ENCODE measurements around the gene APEH. TPM values are rescaled to one million over a fixed set of nuclear protein-coding genes. Genes with fewer than 3 reads are reported as not detected.
"Not testable (repeated sequence)": the region's sequence is repeated elsewhere in the genome, so short reads cannot be mapped to it uniquely, and the experiment has no call there.

APEH gene
- total RNA-seq, 1 experiment from 2014 or later: 246 TPM

- TF ChIP-seq CTCF (IDR thresholded peaks at IDR 0.05 in 2 of 3, conservative IDR thresholded peaks at IDR 0.05 in 1 of 3; ENCODE audit: borderline replicate concordance in 1 of 3, insufficient read depth in 1 of 3, low read depth in 2 of 3, low read length in 2 of 3): peak in 2 of 3 experiments; percentile 35 to 37; a peak in 3 of 6 replicates
- peak; percentile 67; the same call in 1 of the 2 replicates for TF ChIP-seq SIN3A (IDR thresholded peaks at IDR 0.05; ENCODE audit: low read depth)
- TF ChIP-seq ELF1 (IDR thresholded peaks at IDR 0.05; ENCODE audit: borderline replicate concordance, low read depth): no peak; the same call in 1 of the 2 replicates
Measured at GRCh38 chr3:49689046-49689907, 15.1 kb downstream of the APEH start, which contains the start of the genes MST1 and RNF123 (continued).

GRCh38 chr3:49689908-49690624 is 15.9 kb downstream of the APEH start:
- H2AFZ ChIP-seq (ENCODE audit: low read depth, low read length, poor library complexity, severe bottlenecking); RAD21 ChIA-PET (ENCODE audit: low non-redundant PET in 1 of 2, low total read pairs in 2 of 2, uncharacterized antibody in 2 of 2, unreplicated experiment in 2 of 2); ATAC-seq; H4K20me1 ChIP-seq (ENCODE audit: insufficient read depth); BruUV-seq (replicated peaks); H3K36me3 ChIP-seq (ENCODE audit: control insufficient read depth in 1 of 2, insufficient read depth in 2 of 2, low read length in 2 of 2); DNase-seq (ENCODE audit: low read depth, low spot score); intact Hi-C loops (cut with micrococcal nuclease); H3K27me3 ChIP-seq (ENCODE audit: insufficient read depth, low read length); H3K9me3 ChIP-seq (ENCODE audit: control insufficient read depth in 1 of 2, insufficient read depth in 1 of 2, low read depth in 1 of 2, low read length in 2 of 2); POLR2A ChIA-PET; H3K9me2 ChIP-seq (ENCODE audit: insufficient read depth); CTCF ChIA-PET: not testable (repeated sequence)
- peak; percentile 46; the same call in 1 of the 2 replicates for TF ChIP-seq EGR1 (IDR thresholded peaks at IDR 0.05; ENCODE audit: low read depth)
- H3K9ac ChIP-seq (ENCODE audit: low read length): peak overlapping the region; percentile 91
- peak overlapping the region; percentile 66 for H3K27ac ChIP-seq (ENCODE audit: low read depth, low read length)
- H3K79me2 ChIP-seq (ENCODE audit: insufficient read depth, low read length): peaks cover 17% of the 10 kb centered on the region
- peak overlapping the region; percentile 89 to 97 for H3K4me3 ChIP-seq (replicated peaks in 1 of 2; ENCODE audit: low read depth in 1 of 2, low read length in 2 of 2)
- H3K4me2 ChIP-seq (ENCODE audit: low read length): peak overlapping the region; percentile 87
- H3K4me1 ChIP-seq (ENCODE audit: control insufficient read depth in 1 of 2, insufficient read depth in 2 of 2, low read length in 2 of 2): peaks cover 4 to 14% of the 10 kb centered on the region in 2 experiments; a peak in 3 of 4 replicates

GRCh38 chr3:49690856-49691255 is 16.7 kb downstream of the APEH start:
- RAD21 ChIA-PET (ENCODE audit: low non-redundant PET in 1 of 2, low total read pairs in 2 of 2, uncharacterized antibody in 2 of 2, unreplicated experiment in 2 of 2); CTCF ChIA-PET; H3K9me2 ChIP-seq (ENCODE audit: insufficient read depth); ATAC-seq; BruUV-seq (replicated peaks); intact Hi-C loops (cut with micrococcal nuclease); H3K27ac ChIP-seq (ENCODE audit: low read depth, low read length); H3K9me3 ChIP-seq (ENCODE audit: control insufficient read depth in 1 of 2, insufficient read depth in 1 of 2, low read depth in 1 of 2, low read length in 2 of 2); H4K20me1 ChIP-seq (ENCODE audit: insufficient read depth); H3K9ac ChIP-seq (ENCODE audit: low read length); H3K36me3 ChIP-seq (ENCODE audit: control insufficient read depth in 1 of 2, insufficient read depth in 2 of 2, low read length in 2 of 2); POLR2A ChIA-PET; DNase-seq (ENCODE audit: low read depth, low spot score); H3K27me3 ChIP-seq (ENCODE audit: insufficient read depth, low read length); H2AFZ ChIP-seq (ENCODE audit: low read depth, low read length, poor library complexity, severe bottlenecking): not testable (repeated sequence)
- H3K79me2 ChIP-seq (ENCODE audit: insufficient read depth, low read length): peaks cover 17% of the 10 kb centered on the region
- peaks cover 4 to 14% of the 10 kb centered on the region in 2 experiments; a peak in 3 of 4 replicates for H3K4me1 ChIP-seq (ENCODE audit: control insufficient read depth in 1 of 2, insufficient read depth in 2 of 2, low read length in 2 of 2)
- H3K4me2 ChIP-seq (ENCODE audit: low read length): peak overlapping the region; percentile 87
- peak overlapping the region; percentile 89 to 97; a peak in 3 of 4 replicates for H3K4me3 ChIP-seq (replicated peaks in 1 of 2; ENCODE audit: low read depth in 1 of 2, low read length in 2 of 2)

GRCh38 chr3:49691481-49691880 is 17.3 kb downstream of the APEH start:
- H4K20me1 ChIP-seq (ENCODE audit: insufficient read depth); POLR2A ChIA-PET; H3K27ac ChIP-seq (ENCODE audit: low read depth, low read length); H3K36me3 ChIP-seq (ENCODE audit: control insufficient read depth in 1 of 2, insufficient read depth in 2 of 2, low read length in 2 of 2); H3K4me3 ChIP-seq (replicated peaks in 1 of 2; ENCODE audit: low read depth in 1 of 2, low read length in 2 of 2); RAD21 ChIA-PET (ENCODE audit: low non-redundant PET in 1 of 2, low total read pairs in 2 of 2, uncharacterized antibody in 2 of 2, unreplicated experiment in 2 of 2); H3K9me2 ChIP-seq (ENCODE audit: insufficient read depth); H3K9ac ChIP-seq (ENCODE audit: low read length); H3K9me3 ChIP-seq (ENCODE audit: control insufficient read depth in 1 of 2, insufficient read depth in 1 of 2, low read depth in 1 of 2, low read length in 2 of 2); H3K27me3 ChIP-seq (ENCODE audit: insufficient read depth, low read length); H2AFZ ChIP-seq (ENCODE audit: low read depth, low read length, poor library complexity, severe bottlenecking); intact Hi-C loops (cut with micrococcal nuclease); DNase-seq (ENCODE audit: low read depth, low spot score); CTCF ChIA-PET; BruUV-seq (replicated peaks); ATAC-seq: not testable (repeated sequence)
- peaks cover 4 to 14% of the 10 kb centered on the region in 2 experiments; a peak in 3 of 4 replicates for H3K4me1 ChIP-seq (ENCODE audit: control insufficient read depth in 1 of 2, insufficient read depth in 2 of 2, low read length in 2 of 2)
- H3K79me2 ChIP-seq (ENCODE audit: insufficient read depth, low read length): peaks cover 17% of the 10 kb centered on the region
- 0 out of 2 replicates have a peak overlapping the region, but pooled peaks have one; percentile 87 for H3K4me2 ChIP-seq (ENCODE audit: low read length)

Data from HCT116 (cell line).